Renal cortical epithelial cell (primary cell): ENCODE results near the gene FLOT1. TPM values are rescaled to one million over a fixed set of nuclear protein-coding genes. Genes with fewer than 3 reads are reported as not detected.

Experiments
- DNase-seq: peaks from one replicate; pipeline ENCODE4 v3.0.0-alpha.2; 2011; ENCODE audit warnings: low read depth
- total RNA-seq: library from RNA; depleted of rRNA; stranded (reverse); fragments of >200 nt; gene quantifications from 2 replicates; pipeline ENCODE4 v1.2.3, GENCODE V29; 2014

The FLOT1 gene
- total RNA-seq, 1 donor from 2014 or later = 100 TPM

GRCh38 chr6:30700340-30700739 is 42.1 kb downstream of the FLOT1 start:
- peak; percentile 60 for DNase-seq

DNA sequence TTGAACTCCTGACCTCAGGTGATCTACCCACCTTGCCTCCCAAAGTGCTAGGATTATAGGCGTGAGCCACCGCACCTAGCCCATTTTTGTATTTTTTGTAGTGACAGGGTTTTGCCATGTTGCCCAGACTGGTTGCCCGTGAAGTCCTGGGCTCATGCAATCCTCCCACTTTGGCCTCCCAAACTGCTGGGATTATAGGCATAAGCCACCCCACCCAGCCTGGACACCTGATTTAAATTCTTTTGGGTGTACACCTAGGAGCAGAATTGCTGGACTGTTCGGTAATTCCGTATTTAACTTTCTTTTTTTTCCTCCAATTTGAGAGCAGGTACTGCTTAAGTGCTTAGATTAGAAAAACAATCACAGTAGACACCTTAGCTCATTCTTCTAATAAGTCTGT is 46.1 kb downstream of the FLOT1 start:
- no peak for DNase-seq

DNA sequence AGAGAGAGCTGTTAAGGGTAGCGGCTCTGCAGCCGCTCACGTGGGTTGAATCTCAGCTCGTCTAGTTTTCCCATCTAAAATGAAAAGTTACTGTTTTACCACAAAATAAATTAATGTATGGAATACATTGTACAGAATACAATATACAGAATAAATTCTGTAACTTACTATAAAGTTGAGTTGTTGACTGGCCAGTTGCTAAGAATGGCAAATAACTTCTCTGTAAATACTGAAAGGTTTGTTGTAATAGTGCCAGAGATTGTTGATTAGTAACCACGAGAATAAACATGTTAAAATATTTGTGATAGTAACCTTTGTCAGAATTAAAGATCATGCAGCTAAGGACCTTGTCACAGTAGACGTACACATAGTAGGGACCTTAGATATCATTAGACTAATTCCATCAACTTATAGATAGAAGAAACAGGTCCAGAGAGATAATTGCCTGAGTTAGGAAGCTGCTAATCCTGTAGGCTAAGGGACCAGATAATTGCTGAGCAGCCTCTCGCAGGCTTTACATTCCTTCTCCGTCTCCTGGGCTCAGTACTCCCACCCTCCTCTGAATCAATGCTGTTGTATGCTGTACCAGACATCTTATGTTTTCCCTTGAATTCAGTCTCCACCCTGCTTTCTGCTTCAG is 51.2 kb downstream of the FLOT1 start:
- no peak for DNase-seq

DNA sequence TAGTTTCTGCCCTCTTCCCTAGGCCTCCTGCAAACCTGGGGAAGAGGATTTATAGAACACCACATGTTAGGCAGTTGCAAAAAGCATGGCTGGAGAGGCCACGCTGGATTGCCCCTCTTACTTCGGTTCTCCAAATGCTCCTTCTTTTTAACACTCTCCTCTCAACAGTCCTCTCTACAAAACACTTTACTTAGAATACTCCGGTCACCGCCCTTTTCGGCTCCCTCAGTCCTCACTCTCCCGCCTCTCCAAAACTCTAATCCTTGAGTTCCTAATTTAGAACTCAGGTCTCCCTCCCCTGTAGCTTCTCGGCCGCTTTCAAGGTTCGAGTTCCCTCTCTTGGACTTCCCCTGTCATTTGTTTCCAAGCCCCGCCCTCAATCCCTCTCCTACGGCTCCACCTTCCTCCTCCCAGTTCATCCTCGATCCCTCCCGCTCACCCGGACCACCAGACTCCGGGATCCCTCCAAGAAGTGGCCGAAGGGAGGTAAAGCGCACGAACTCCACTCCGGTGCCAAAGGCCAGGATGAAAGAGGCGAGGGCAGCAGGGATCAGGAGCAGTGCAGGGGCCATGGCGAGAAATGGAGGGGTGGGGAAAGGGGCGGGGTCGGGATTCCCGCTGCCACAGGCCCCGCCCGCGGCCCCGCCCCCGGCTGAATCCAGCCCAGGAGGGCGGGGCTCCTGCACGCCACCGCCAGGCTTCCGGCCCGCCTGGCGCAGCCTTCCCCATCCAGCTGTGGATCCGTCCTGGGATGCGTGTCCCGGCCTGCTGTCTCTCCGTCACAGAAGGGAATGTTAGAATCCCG is 51.9 kb downstream of the FLOT1 start, which contains the start of gene NRM:
NRM (minus strand) TSS at position 582 of the 805 bp plus-strand sequence; CDS start at position 572, 10 bp downstream.
- peak; percentile 72 for DNase-seq

GRCh38 chr6:30689985-30690384 is 52.5 kb downstream of the FLOT1 start:
- DNase-seq = no peak

GRCh38 chr6:30689022-30689865 is 53.2 kb downstream of the FLOT1 start:
- DNase-seq = no peak

DNA sequence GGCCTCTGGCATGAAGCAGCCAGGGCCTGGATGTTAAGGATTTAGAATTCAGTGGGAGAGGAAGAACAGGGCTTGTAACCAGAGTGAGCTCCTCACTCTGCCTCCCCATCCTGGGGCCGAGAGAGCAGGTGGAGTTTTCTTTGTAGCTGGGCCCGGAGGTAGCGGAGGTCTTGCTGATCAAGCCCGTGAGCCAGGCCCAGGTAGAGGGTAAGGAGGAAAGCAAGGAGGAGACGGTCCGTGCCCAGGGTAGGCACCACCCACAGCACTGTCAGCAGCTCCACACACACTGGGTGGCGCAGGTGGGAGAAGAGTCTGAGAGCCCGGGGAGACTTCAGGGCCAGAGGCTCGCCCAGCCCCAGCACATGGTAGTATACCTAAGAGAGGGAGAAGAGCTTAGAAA is 53.9 kb downstream of the FLOT1 start:
- DNase-seq = no peak

- DNase-seq = no peak
Measured at GRCh38 chr6:30687659-30688431, 54.6 kb downstream of the FLOT1 start.

GRCh38 chr6:30686908-30687658 is 55.4 kb downstream of the FLOT1 start:
- DNase-seq = peak; percentile 66

- DNase-seq = no peak
Measured at GRCh38 chr6:30686009-30686907, 56.2 kb downstream of the FLOT1 start, which contains the start of gene PPP1R18. Gene PPP1R18, minus strand, starts transcription at chr6:30686645. Its CDS starts 627 bp downstream, at chr6:30686018.

DNA sequence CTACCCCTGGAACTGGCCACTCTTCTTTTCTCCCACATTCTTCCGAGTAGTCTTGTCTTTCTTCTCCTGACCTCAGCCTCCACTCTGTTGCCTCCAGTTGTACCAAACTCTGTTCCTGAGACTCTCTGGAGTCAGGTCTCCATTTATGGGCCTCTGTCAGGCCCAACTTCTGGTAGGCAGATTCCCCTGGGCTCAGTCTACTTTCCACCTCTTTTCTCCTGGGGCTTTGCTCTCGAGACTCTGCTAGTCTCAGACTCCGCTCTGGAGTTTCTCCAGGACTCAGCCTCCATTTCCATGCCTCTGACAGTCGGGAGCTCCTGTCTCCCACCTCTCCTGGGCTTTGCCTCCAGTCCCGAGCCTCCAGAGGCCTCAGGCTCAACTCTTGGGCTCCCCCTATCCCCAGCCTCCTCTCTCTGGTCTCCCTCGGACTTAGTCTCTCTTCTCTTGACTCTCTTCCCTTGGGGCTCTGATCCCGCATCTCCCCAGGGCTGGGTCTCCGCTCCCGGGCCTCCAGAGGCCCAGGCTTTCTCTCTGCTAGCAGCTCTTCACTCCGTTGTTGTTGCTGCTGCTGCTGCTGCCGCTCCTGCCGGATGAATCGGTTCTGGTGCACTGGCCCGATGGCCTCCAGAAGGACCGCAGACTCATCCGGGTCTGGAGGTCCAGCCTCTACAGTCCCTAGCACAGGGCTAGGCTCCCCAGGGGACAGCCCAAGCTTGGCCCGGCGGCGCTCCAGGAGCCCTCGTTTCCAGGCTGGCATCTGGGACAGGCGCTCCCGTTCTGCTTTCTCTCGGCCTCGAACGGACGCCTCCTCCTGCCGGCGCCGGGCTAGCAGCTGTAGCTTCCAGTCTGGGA is 57.1 kb downstream of the FLOT1 start:
- no peak for DNase-seq

- no peak for DNase-seq
Measured at GRCh38 chr6:30684386-30685156, 57.9 kb downstream of the FLOT1 start.

DNA sequence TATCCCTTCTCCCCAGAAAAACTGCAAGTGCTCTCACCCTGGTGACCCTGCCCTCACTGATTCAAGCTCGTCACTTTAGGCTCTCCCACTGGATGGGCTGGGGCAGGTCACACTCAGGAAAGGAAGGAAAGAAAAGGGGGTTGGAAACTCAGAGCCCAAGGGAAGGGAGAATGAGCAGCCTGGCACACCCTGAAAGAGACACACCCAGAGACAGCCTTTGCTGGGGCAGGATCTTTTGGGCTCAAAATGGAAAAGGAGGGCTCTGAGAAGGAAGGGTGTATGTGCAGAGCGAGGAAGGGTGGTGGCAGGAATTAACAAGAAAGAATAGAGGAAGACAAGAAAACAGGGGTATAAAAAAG is 58.5 kb downstream of the FLOT1 start:
- no peak for DNase-seq

DNA sequence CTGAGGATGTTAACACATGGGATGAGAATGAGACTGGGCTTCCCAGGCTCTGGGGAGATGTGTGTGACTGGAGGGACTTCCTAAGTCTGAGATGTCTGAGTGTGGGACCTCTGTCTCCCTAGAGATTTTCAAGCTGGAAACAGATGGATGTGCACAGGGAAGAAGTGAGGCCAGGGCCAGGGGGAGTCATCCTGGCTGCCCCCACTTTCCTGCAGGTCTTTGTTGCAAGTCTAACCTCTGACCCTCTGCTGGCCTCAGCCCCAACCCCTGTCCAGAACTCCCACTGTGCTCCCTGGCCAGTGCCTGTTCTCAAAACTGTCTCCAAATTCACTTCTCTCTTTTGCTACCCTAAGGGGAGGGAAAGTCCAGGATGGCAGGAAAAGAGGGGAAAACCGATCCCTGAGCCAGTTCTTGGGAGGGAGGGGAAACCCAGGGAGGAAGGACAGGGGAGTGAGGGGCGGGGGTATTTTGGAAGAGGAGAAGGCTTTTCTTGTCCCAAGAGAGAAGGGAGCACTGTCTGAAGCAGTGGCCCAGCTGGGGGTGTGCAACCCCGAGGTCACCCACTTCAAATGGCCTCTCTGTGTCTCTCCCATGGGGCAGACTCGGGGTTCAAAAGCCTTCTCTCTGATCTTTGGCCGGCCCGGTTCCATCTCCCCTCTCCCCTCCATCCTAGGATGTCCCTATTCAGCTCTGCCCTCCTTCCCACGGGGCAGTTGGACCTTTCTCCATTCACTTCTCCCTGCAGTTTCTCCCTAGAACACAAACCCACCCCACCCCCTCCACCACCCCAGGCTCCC is 59.1 kb downstream of the FLOT1 start:
- DNase-seq = no peak

- DNase-seq = peak; percentile 87
Measured at GRCh38 chr6:30682143-30683117, 60.1 kb downstream of the FLOT1 start.

DNA sequence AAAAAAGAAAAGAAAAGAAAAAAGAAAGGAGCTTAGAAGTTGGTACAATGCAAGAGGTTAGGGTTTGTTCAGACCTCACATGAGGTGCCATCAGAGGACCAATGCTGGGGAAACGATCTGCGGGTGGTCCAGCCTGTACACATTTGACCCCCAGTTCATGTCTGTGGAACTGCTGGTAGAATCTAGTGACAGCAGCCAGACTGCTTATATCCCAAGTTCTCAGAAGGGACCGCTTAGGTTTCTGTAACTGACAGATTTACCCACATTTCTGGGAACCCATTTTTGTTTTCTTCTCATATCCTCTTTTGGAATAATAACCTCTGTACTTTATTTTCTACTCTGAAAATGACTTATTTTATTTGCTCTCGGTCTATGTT is 60.7 kb downstream of the FLOT1 start:
- no peak for DNase-seq
